HepG2 (cell line): Measurements from ENCODE around the gene GSTM1. TPM values are rescaled to one million over a fixed set of nuclear protein-coding genes. Genes with fewer than 3 reads are reported as not detected.

Experiments used
- AHR ChIP-seq: IDR thresholded peaks from 2 replicates; pipeline ENCODE4 v1.6.1; 2018; ENCODE audit warnings: missing genetic modification reagents, missing compliant biosample characterization
- ARHGAP35 ChIP-seq: sonication (generic); formaldehyde crosslinking; IDR thresholded peaks from 2 replicates; pipeline ENCODE4 v1.9.0; 2022; ENCODE audit warnings: mild to moderate bottlenecking, inconsistent platforms, moderate library complexity, missing genetic modification reagents, borderline replicate concordance
- DPF2 ChIP-seq: sonication (generic); formaldehyde crosslinking; IDR thresholded peaks from 2 replicates; pipeline ENCODE4 v1.4.0; 2020; ENCODE audit warnings: mild to moderate bottlenecking, low read depth, missing genetic modification reagents, borderline replicate concordance
- ETV5 ChIP-seq: IDR thresholded peaks from 2 replicates; pipeline ENCODE4 v1.6.1; 2018; ENCODE audit warnings: missing biosample characterization, missing genetic modification reagents, inconsistent platforms, borderline replicate concordance
- MEF2D ChIP-seq: sonication (generic); formaldehyde crosslinking; IDR thresholded peaks from 2 replicates; pipeline ENCODE4 v1.5.1; 2020; ENCODE audit warnings: mild to moderate bottlenecking, missing genetic modification reagents
- NFE2L2 ChIP-seq: fragments of 150-350 bp; IDR thresholded peaks from 2 replicates; pipeline ENCODE4 v1.6.1; 2014; ENCODE audit warnings: low read length
- RBM39 ChIP-seq: fragments of 200-400 bp; formaldehyde crosslinking; IDR thresholded peaks from one replicate; pipeline ENCODE4 v1.6.1; 2018; ENCODE audit warnings: antibody characterized with exemption, mild to moderate bottlenecking, low read depth, low read length; ENCODE audit not compliant: poor library complexity, severe bottlenecking
- SP5 ChIP-seq: IDR thresholded peaks from 2 replicates; pipeline ENCODE4 v1.6.1; 2016; ENCODE audit warnings: low read depth, borderline replicate concordance
- SRF ChIP-seq: IDR thresholded peaks from 2 replicates; pipeline ENCODE4 v1.6.1; 2011; ENCODE audit warnings: mild to moderate bottlenecking, low read depth, low read length, moderate library complexity
- TBP ChIP-seq: sonication (generic); formaldehyde crosslinking; IDR thresholded peaks from 2 replicates; pipeline ENCODE4 v1.5.0; 2020; ENCODE audit warnings: missing genetic modification reagents
- TEAD3 ChIP-seq: optimal IDR thresholded peaks from 2 replicates; pipeline ENCODE3; 2016; ENCODE audit warnings: borderline replicate concordance
- U2AF2 ChIP-seq: fragments of 200-400 bp; formaldehyde crosslinking; IDR thresholded peaks from 2 replicates; pipeline ENCODE4 v1.6.1; 2017; ENCODE audit warnings: low read depth, mild to moderate bottlenecking, low read length
- ZBTB38 ChIP-seq: sonication (generic); formaldehyde crosslinking; IDR thresholded peaks from 2 replicates; pipeline ENCODE4 v1.5.1; 2020; ENCODE audit warnings: mild to moderate bottlenecking, missing genetic modification reagents
- ZFAT ChIP-seq: sonication (generic); formaldehyde crosslinking; conservative IDR thresholded peaks from 2 replicates; pipeline ENCODE4 v1.8.1; 2023; ENCODE audit warnings: missing genetic modification reagents, inconsistent platforms
- ZNF282 ChIP-seq: fragments of 450-650 bp; IDR thresholded peaks from 2 replicates; pipeline ENCODE4 v1.6.1; 2018; ENCODE audit not compliant: partially characterized antibody
- ZNF333 ChIP-seq: sonication (generic); formaldehyde crosslinking; IDR thresholded peaks from 2 replicates; pipeline ENCODE4 v1.4.0; 2020; ENCODE audit warnings: mild to moderate bottlenecking, missing genetic modification reagents, borderline replicate concordance
- ZNF34 ChIP-seq: sonication (generic); formaldehyde crosslinking; IDR thresholded peaks from 2 replicates; pipeline ENCODE4 v1.4.0; 2020; ENCODE audit warnings: mild to moderate bottlenecking, missing genetic modification reagents, borderline replicate concordance
- ZNF660 ChIP-seq: sonication (generic); formaldehyde crosslinking; IDR thresholded peaks from 2 replicates; pipeline ENCODE4 v1.5.1; 2020; ENCODE audit warnings: mild to moderate bottlenecking, low read depth, missing genetic modification reagents, borderline replicate concordance
- ZNF713 ChIP-seq: sonication (generic); formaldehyde crosslinking; IDR thresholded peaks from 2 replicates; pipeline ENCODE4 v1.4.0; 2020; ENCODE audit warnings: mild to moderate bottlenecking, missing genetic modification reagents
- ZNF790 ChIP-seq: sonication (generic); formaldehyde crosslinking; IDR thresholded peaks from 2 replicates; pipeline ENCODE4 v1.8.0; 2022; ENCODE audit warnings: missing genetic modification reagents, mild to moderate bottlenecking, borderline replicate concordance
- ZNF841 ChIP-seq: sonication (generic); formaldehyde crosslinking; IDR thresholded peaks from 2 replicates; pipeline ENCODE4 v1.8.1; 2023; ENCODE audit warnings: missing genetic modification reagents, borderline replicate concordance
- polyA plus RNA-seq, 8 experiments: library from polyadenylated mRNA; depleted of rRNA in 3 of 8; stranded (reverse) in 7 of 8; unstranded in 1 of 8; fragments of >200 nt; fragmentation: Illumina TruSeq in 4 of 8; extraction: Trizol in 4 of 8; gene quantifications; 2 replicates each; pipeline versions ENCODE4 v1.2.1 to v1.2.3, GENCODE V29; 2011 to 2016; ENCODE audit warnings: low read depth in 4 of 8, missing spikeins in 1 of 8, mixed read lengths in 1 of 8; ENCODE audit not compliant: insufficient read depth in 1 of 8
- total RNA-seq, 5 experiments: library from RNA; depleted of rRNA; stranded (reverse); fragments of >200 nt; fragmentation: Illumina TruSeq; extraction: Trizol; gene quantifications; 2 replicates each; pipeline ENCODE4 v1.2.3, GENCODE V29; 2016; ENCODE audit warnings: low read depth in 1 of 5
- TF ChIP-seq, protein P1 (sequence below): sonication (generic); formaldehyde crosslinking; IDR thresholded peaks from 2 replicates; pipeline ENCODE4 v1.5.0; 2020; ENCODE audit warnings: missing genetic modification reagents, mild to moderate bottlenecking, borderline replicate concordance
- TF ChIP-seq, protein P2 (sequence below): sonication (generic); formaldehyde crosslinking; IDR thresholded peaks from 2 replicates; pipeline ENCODE4 v1.9.0; 2021; ENCODE audit warnings: missing genetic modification reagents, mild to moderate bottlenecking, borderline replicate concordance
- TF ChIP-seq, protein P3 (sequence below): sonication (generic); formaldehyde crosslinking; IDR thresholded peaks from 2 replicates; pipeline ENCODE4 v1.4.0; 2020; ENCODE audit warnings: missing genetic modification reagents, mild to moderate bottlenecking, borderline replicate concordance
- TF ChIP-seq, protein P4 (sequence below): sonication (generic); formaldehyde crosslinking; IDR thresholded peaks from 2 replicates; pipeline ENCODE4 v1.8.1; 2023; ENCODE audit warnings: missing genetic modification reagents, mild to moderate bottlenecking, borderline replicate concordance

GSTM1 gene
- total and polyA plus RNA-seq, 2 of the 13 experiments (the other 11 are each of a cell fraction or from before 2014, with no cell fraction given), result 0.42 TPM; not detected in 1

DNA sequence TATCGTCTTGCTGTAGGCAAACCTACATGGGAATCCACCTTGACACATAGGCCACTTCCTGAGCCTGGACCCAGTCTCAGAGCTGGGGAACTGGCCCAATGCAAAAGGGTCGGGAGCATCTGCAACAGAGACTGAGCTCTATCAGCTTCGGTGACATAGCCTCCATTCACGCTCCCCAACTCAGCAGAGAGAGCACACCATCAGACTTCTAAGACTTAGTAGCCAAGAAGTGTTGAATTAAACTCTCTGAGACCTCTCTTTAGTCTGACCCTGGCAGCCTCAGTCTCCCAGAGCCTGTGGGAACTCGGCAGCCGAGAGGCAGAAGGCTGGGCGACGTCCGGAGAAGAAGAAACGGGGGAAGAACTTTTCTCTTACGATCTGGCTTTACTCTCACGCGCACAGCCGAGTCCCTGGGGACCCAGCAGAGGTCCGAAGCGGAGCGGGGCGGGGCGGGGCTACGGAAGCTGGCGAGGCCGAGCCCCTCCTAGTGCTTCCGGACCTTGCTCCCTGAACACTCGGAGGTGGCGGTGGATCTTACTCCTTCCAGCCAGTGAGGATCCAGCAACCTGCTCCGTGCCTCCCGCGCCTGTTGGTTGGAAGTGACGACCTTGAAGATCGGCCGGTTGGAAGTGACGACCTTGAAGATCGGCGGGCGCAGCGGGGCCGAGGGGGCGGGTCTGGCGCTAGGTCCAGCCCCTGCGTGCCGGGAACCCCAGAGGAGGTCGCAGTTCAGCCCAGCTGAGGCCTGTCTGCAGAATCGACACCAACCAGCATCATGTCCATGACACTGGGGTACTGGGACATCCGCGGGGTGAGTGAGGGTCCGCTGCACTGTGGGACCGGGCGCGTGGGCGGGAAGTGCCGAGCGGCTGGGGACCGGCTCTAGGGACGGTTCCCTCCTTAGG is 31.8 kb upstream of the GSTM1 start, which contains the start of gene GSTM4 (continued):
- TF ChIP-seq ZNF34 (CRISPR knock-in tag), result 0 out of 2 replicates have a peak, but pooled peaks have one; percentile 82
- TF ChIP-seq, protein P1, sequence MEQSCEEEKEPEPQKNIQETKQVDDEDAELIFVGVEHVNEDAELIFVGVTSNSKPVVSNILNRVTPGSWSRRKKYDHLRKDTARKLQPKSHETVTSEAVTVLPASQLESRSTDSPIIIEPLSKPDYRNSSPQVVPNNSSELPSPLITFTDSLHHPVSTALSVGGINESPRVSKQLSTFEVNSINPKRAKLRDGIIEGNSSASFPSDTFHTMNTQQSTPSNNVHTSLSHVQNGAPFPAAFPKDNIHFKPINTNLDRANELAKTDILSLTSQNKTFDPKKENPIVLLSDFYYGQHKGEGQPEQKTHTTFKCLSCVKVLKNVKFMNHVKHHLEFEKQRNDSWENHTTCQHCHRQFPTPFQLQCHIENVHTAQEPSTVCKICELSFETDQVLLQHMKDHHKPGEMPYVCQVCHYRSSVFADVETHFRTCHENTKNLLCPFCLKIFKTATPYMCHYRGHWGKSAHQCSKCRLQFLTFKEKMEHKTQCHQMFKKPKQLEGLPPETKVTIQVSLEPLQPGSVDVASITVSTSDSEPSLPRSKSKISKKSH, result no peak; the same call in 1 of the 2 replicates
- TF ChIP-seq ZNF713 (CRISPR knock-in tag), result no peak
- no peak for TF ChIP-seq ZFAT
- TF ChIP-seq ZNF660 (CRISPR knock-in tag), result 0 out of 2 replicates have a peak, but pooled peaks have one; percentile 45
- TF ChIP-seq DPF2, result 0 out of 2 replicates have a peak, but pooled peaks have one; percentile 29
- TF ChIP-seq SRF, result no peak
- TF ChIP-seq, protein P2, sequence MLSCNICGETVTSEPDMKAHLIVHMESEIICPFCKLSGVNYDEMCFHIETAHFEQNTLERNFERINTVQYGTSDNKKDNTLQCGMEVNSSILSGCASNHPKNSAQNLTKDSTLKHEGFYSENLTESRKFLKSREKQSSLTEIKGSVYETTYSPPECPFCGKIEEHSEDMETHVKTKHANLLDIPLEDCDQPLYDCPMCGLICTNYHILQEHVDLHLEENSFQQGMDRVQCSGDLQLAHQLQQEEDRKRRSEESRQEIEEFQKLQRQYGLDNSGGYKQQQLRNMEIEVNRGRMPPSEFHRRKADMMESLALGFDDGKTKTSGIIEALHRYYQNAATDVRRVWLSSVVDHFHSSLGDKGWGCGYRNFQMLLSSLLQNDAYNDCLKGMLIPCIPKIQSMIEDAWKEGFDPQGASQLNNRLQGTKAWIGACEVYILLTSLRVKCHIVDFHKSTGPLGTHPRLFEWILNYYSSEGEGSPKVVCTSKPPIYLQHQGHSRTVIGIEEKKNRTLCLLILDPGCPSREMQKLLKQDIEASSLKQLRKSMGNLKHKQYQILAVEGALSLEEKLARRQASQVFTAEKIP (CRISPR knock-in tag), result no peak
- no peak for TF ChIP-seq ARHGAP35 (CRISPR knock-in tag)
- peak; percentile 26; the same call in 1 of the 2 replicates for TF ChIP-seq MEF2D (CRISPR knock-in tag)
- TF ChIP-seq ZBTB38 (CRISPR knock-in tag), result peak; percentile 57
- TF ChIP-seq ZNF790 (CRISPR knock-in tag), result no peak
- no peak for TF ChIP-seq TBP
- TF ChIP-seq, protein P3, sequence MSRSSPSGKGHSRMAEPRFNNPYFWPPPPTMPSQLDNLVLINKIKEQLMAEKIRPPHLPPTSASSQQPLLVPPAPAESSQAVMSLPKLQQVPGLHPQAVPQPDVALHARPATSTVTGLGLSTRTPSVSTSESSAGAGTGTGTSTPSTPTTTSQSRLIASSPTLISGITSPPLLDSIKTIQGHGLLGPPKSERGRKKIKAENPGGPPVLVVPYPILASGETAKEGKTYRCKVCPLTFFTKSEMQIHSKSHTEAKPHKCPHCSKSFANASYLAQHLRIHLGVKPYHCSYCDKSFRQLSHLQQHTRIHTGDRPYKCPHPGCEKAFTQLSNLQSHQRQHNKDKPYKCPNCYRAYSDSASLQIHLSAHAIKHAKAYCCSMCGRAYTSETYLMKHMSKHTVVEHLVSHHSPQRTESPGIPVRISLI (CRISPR knock-in tag), result peak; percentile 43; the same call in 1 of the 2 replicates
- no peak; the same call in none of the 2 replicates for TF ChIP-seq SP5
- TF ChIP-seq ZNF841 (CRISPR knock-in tag), result no peak
- no peak for TF ChIP-seq U2AF2
- TF ChIP-seq NFE2L2, result no peak
- TF ChIP-seq TEAD3, result no peak
- TF ChIP-seq ETV5 (CRISPR knock-in tag), result peak; percentile 82
- no peak for TF ChIP-seq ZNF333 (CRISPR knock-in tag)
- TF ChIP-seq, protein P4, sequence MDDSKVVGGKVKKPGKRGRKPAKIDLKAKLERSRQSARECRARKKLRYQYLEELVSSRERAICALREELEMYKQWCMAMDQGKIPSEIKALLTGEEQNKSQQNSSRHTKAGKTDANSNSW (CRISPR knock-in tag), result peak; percentile 53; the same call in 1 of the 2 replicates
- no peak for TF ChIP-seq RBM39
- TF ChIP-seq AHR (CRISPR knock-in tag), result peak; percentile 59; the same call in 1 of the 2 replicates
- TF ChIP-seq ZNF282, result no peak
